ENCODE results near the gene HMBS. TPM values are rescaled to one million over a fixed set of nuclear protein-coding genes. Genes with fewer than 3 reads are reported as not detected.
A peak's percentile ranks its signal among the peaks of the same experiment; 100 is the strongest.

HMBS gene
- total and polyA plus RNA-seq, 4 donors, result 4.0 to 31.1 (median 19.3) TPM

GRCh38 chr11:119062779-119063178, 21.9 kb upstream of the HMBS start:
- 84% methylated on average over 3 of the region's 5 CpGs for WGBS (ENCODE audit: insufficient coverage)
- peaks cover 15% of the 10 kb centered on the region for H3K36me3 ChIP-seq (ENCODE audit: control insufficient read depth, insufficient read depth, low read length)
- peaks cover 20% of the 10 kb centered on the region for H3K4me1 ChIP-seq (ENCODE audit: control insufficient read depth, insufficient read depth, low read length)
- no peak for DNase-seq (ENCODE audit: low read depth in 4 of 6, low spot score in 6 of 6)
- no peaks in the 10 kb centered on the region for H3K27me3 ChIP-seq (ENCODE audit: control insufficient read depth, insufficient read depth, low read length)
- no peaks in the 10 kb centered on the region for H3K9me3 ChIP-seq (ENCODE audit: control insufficient read depth, insufficient read depth, low read length)
- H3K27ac ChIP-seq (ENCODE audit: low read depth, low read length), result no peak overlapping the region
- no peak overlapping the region for H3K4me3 ChIP-seq (ENCODE audit: low read depth, low read length)

GRCh38 chr11:119065369-119065768, 19.3 kb upstream of the HMBS start:
- no peaks in the 10 kb centered on the region for H3K9me3 ChIP-seq (ENCODE audit: control insufficient read depth, insufficient read depth, low read length)
- H3K27ac ChIP-seq (ENCODE audit: low read depth, low read length), result no peak overlapping the region
- peak in 1 of 6 donors; percentile 8 for DNase-seq (ENCODE audit: low read depth in 4 of 6, low spot score in 6 of 6)
- H3K4me3 ChIP-seq (ENCODE audit: low read depth, low read length), result no peak overlapping the region
- no peaks in the 10 kb centered on the region for H3K27me3 ChIP-seq (ENCODE audit: control insufficient read depth, insufficient read depth, low read length)
- peaks cover 21% of the 10 kb centered on the region for H3K36me3 ChIP-seq (ENCODE audit: control insufficient read depth, insufficient read depth, low read length)
- peaks cover 23% of the 10 kb centered on the region for H3K4me1 ChIP-seq (ENCODE audit: control insufficient read depth, insufficient read depth, low read length)
- 45% methylated on average over 4 of the region's 4 CpGs for WGBS (ENCODE audit: insufficient coverage)

GRCh38 chr11:119067371-119068222, 17.1 kb upstream of the HMBS start, which contains the start of gene VPS11:
Gene VPS11 (plus strand): TSS chr11:119067818. CDS start chr11:119067824, 6 bp downstream.
- peak within 1 kb of the TSS; percentile 89 for H3K27ac ChIP-seq (ENCODE audit: low read depth, low read length)
- no peaks in the 10 kb centered on the region for H3K9me3 ChIP-seq (ENCODE audit: control insufficient read depth, insufficient read depth, low read length)
- peak within 1 kb of the TSS; percentile 98 for H3K4me3 ChIP-seq (ENCODE audit: low read depth, low read length)
- DNase-seq (ENCODE audit: low read depth in 4 of 6, low spot score in 6 of 6), result peak; percentile 84 to 98 (median 92)
- no peaks in the 10 kb centered on the region for H3K27me3 ChIP-seq (ENCODE audit: control insufficient read depth, insufficient read depth, low read length)
- peaks cover 23% of the 10 kb centered on the region for H3K4me1 ChIP-seq (ENCODE audit: control insufficient read depth, insufficient read depth, low read length)
- under 1% methylated on average over 44 of the region's 49 CpGs for WGBS (ENCODE audit: insufficient coverage)
- H3K36me3 ChIP-seq (ENCODE audit: control insufficient read depth, insufficient read depth, low read length), result peaks cover 39% of the 10 kb centered on the region

DNA sequence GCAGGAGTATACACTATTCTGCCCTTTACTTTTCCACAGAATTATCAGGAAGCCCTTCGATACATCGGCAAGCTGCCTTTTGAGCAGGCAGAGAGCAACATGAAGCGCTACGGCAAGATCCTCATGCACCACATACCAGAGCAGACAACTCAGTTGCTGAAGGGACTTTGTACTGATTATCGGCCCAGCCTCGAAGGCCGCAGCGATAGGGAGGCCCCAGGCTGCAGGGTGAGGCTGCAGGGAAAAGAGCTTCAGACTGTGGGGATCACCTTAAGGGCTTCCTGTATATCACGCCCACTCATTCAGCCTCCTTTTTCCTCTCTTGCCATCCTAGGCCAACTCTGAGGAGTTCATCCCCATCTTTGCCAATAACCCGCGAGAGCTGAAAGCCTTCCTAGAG, 6.8 kb upstream of the HMBS start:
- Histone ChIP-seq H3K27ac (ENCODE audit: low read depth, low read length) (no peak overlapping the region), H3K4me3 (ENCODE audit: low read depth, low read length) (no peak overlapping the region), H3K27me3 (ENCODE audit: control insufficient read depth, insufficient read depth, low read length) (no peaks in the 10 kb centered on the region), H3K4me1 (ENCODE audit: control insufficient read depth, insufficient read depth, low read length) (no peaks in the 10 kb centered on the region), H3K36me3 (ENCODE audit: control insufficient read depth, insufficient read depth, low read length) (peaks cover 85% of the 10 kb centered on the region), H3K9me3 (ENCODE audit: control insufficient read depth, insufficient read depth, low read length) (no peaks in the 10 kb centered on the region)
- DNase-seq (ENCODE audit: low read depth in 4 of 6, low spot score in 6 of 6), result no peak
- WGBS (ENCODE audit: insufficient coverage), result 95% methylated on average over 9 of the region's 11 CpGs

- Histone ChIP-seq H3K36me3 (ENCODE audit: control insufficient read depth, insufficient read depth, low read length) (peaks cover 75% of the 10 kb centered on the region), H3K4me1 (ENCODE audit: control insufficient read depth, insufficient read depth, low read length) (no peaks in the 10 kb centered on the region), H3K4me3 (ENCODE audit: low read depth, low read length) (no peak overlapping the region), H3K9me3 (ENCODE audit: control insufficient read depth, insufficient read depth, low read length) (no peaks in the 10 kb centered on the region), H3K27ac (ENCODE audit: low read depth, low read length) (no peak overlapping the region), H3K27me3 (ENCODE audit: control insufficient read depth, insufficient read depth, low read length) (no peaks in the 10 kb centered on the region)
- WGBS (ENCODE audit: insufficient coverage), result 95% methylated on average over 18 of the region's 19 CpGs
- no peak for DNase-seq (ENCODE audit: low read depth in 4 of 6, low spot score in 6 of 6)
These were observed 5.8 kb upstream of the HMBS start for GRCh38 chr11:119078675-119079420.

DNA sequence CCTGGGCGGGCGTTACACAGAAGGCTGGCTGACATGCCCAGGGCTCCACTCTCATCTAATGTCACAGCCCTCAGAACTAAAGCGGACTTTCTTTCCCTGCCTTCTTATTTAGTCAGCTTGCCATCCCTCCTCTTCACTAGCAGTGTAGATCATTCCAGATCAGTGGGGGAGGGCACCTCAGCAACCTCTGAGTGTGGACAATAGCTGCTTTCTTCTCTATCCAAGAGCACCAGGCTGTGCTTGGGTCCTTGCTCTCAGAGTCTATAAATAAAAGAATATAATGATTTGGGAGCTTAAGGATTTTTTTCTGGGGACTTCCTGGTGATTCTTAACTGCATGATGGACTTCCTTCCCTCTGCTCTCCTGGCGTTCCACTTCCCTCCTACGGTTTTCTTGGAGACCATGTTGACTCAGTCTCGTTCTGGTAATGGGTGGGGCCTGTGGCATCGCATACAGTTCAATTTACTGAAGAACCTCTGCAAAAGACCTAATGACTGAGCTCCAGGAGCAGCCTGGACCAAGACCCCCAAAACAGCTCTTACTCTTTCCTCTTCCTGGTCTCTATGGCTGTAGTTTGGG, 2.9 kb upstream of the HMBS start:
- peaks cover 18% of the 10 kb centered on the region for H3K4me1 ChIP-seq (ENCODE audit: control insufficient read depth, insufficient read depth, low read length)
- no peak overlapping the region for H3K4me3 ChIP-seq (ENCODE audit: low read depth, low read length)
- peak overlapping the region; percentile 74 for H3K27ac ChIP-seq (ENCODE audit: low read depth, low read length)
- no peaks in the 10 kb centered on the region for H3K9me3 ChIP-seq (ENCODE audit: control insufficient read depth, insufficient read depth, low read length)
- H3K27me3 ChIP-seq (ENCODE audit: control insufficient read depth, insufficient read depth, low read length), result no peaks in the 10 kb centered on the region
- peaks cover 55% of the 10 kb centered on the region for H3K36me3 ChIP-seq (ENCODE audit: control insufficient read depth, insufficient read depth, low read length)
- DNase-seq (ENCODE audit: low read depth in 4 of 6, low spot score in 6 of 6), result no peak
- WGBS (ENCODE audit: insufficient coverage), result 67% methylated on average over 5 of the region's 7 CpGs

- Histone ChIP-seq H3K4me3 (ENCODE audit: low read depth, low read length) (peak overlapping the region; percentile 99), H3K36me3 (ENCODE audit: control insufficient read depth, insufficient read depth, low read length) (peaks cover 38% of the 10 kb centered on the region), H3K27me3 (ENCODE audit: control insufficient read depth, insufficient read depth, low read length) (no peaks in the 10 kb centered on the region), H3K4me1 (ENCODE audit: control insufficient read depth, insufficient read depth, low read length) (peaks cover 18% of the 10 kb centered on the region), H3K9me3 (ENCODE audit: control insufficient read depth, insufficient read depth, low read length) (no peaks in the 10 kb centered on the region), H3K27ac (ENCODE audit: low read depth, low read length) (peak overlapping the region; percentile 98)
- DNase-seq (ENCODE audit: low read depth in 4 of 6, low spot score in 6 of 6), result no peak
- 0% methylated on average over 13 of the region's 13 CpGs for WGBS (ENCODE audit: insufficient coverage)
These were observed 761 bp downstream of the HMBS start for GRCh38 chr11:119085437-119085847.

DNA sequence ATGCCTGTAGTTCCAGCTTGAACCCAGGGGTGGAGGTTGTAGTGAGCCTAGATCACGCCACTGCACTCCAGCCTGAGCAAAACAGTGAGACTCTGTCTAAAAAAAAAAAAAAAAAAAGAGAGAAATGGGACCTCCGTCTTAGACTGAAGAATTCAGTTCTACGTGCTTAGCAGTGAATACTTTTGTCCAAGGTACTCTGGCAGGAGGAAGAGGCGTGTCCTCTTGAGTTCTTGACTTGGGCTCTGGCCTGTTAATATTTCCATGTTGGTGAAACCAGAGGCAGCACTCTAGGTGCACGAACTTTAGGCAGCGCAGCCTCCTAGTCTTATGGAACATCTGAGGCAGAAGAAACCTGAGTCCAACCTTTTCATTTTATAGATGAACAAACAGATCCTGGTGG, 2.4 kb downstream of the HMBS start:
- no peaks in the 10 kb centered on the region for H3K9me3 ChIP-seq (ENCODE audit: control insufficient read depth, insufficient read depth, low read length)
- H3K4me1 ChIP-seq (ENCODE audit: control insufficient read depth, insufficient read depth, low read length), result peaks cover 26% of the 10 kb centered on the region
- peaks cover 30% of the 10 kb centered on the region for H3K36me3 ChIP-seq (ENCODE audit: control insufficient read depth, insufficient read depth, low read length)
- H3K4me3 ChIP-seq (ENCODE audit: low read depth, low read length), result no peak overlapping the region
- no peak overlapping the region for H3K27ac ChIP-seq (ENCODE audit: low read depth, low read length)
- no peaks in the 10 kb centered on the region for H3K27me3 ChIP-seq (ENCODE audit: control insufficient read depth, insufficient read depth, low read length)
- WGBS (ENCODE audit: insufficient coverage), result 89% methylated on average over 5 of the region's 6 CpGs
- DNase-seq (ENCODE audit: low read depth in 4 of 6, low spot score in 6 of 6), result no peak

DNA sequence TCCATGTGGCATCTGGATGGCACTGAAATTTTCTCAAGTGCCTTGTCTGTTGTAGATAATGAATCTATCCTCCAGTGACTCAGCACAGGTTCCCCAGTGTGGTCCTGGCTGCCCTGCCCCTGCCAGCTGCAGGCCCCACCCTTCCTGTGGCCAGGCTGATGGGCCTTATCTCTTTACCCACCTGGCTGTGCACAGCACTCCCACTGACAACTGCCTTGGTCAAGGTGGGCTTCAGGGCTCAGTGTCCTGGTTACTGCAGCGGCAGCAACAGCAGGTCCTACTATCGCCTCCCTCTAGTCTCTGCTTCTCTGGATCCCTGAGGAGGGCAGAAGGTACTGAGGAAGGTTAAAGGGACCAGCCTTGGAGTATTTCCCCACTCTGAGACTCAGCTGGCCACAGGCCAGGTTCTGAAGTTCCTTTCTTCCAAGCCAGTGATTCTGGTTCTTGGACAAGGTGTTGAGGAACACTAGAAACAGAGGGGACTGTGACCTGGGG, 3.1 kb downstream of the HMBS start:
- H3K36me3 ChIP-seq (ENCODE audit: control insufficient read depth, insufficient read depth, low read length), result peaks cover 32% of the 10 kb centered on the region
- H3K27ac ChIP-seq (ENCODE audit: low read depth, low read length), result no peak overlapping the region
- H3K4me1 ChIP-seq (ENCODE audit: control insufficient read depth, insufficient read depth, low read length), result peaks cover 32% of the 10 kb centered on the region
- no peak overlapping the region for H3K4me3 ChIP-seq (ENCODE audit: low read depth, low read length)
- no peaks in the 10 kb centered on the region for H3K27me3 ChIP-seq (ENCODE audit: control insufficient read depth, insufficient read depth, low read length)
- WGBS (ENCODE audit: insufficient coverage), result no CpG with 5 or more reads among the region's 2 CpGs
- H3K9me3 ChIP-seq (ENCODE audit: control insufficient read depth, insufficient read depth, low read length), result no peaks in the 10 kb centered on the region
- DNase-seq (ENCODE audit: low read depth in 4 of 6, low spot score in 6 of 6), result no peak
